Upper lobe of left lung (tissue), 4 donors: ENCODE data around the gene NRROS.

Source experiments
- POLR2A ChIP-seq, 4 donors: fragments of 450-650 bp; IDR thresholded peaks; one replicate each; pipeline ENCODE4 v1.5.1; 2016 to 2017; ENCODE audit warnings: antibody characterized with exemption in 4 of 4, mild to moderate bottlenecking in 2 of 4
- POLR2AphosphoS5 ChIP-seq, 2 donors: sonication (generic); formaldehyde crosslinking; IDR thresholded peaks; one replicate each; pipeline ENCODE4 v1.5.1; 2017; ENCODE audit warnings: antibody characterized with exemption in 2 of 2
- TF ChIP-seq, protein P1 (sequence below), 6 experiments: fragments of 450-650 bp in 4 of 6; fragments of 200-600 bp in 2 of 6; sonication (generic) in 2 of 6; IDR thresholded peaks; one replicate each; pipeline ENCODE4 v1.5.1; 2016 to 2019; ENCODE audit warnings: antibody characterized with exemption in 6 of 6

DNA sequence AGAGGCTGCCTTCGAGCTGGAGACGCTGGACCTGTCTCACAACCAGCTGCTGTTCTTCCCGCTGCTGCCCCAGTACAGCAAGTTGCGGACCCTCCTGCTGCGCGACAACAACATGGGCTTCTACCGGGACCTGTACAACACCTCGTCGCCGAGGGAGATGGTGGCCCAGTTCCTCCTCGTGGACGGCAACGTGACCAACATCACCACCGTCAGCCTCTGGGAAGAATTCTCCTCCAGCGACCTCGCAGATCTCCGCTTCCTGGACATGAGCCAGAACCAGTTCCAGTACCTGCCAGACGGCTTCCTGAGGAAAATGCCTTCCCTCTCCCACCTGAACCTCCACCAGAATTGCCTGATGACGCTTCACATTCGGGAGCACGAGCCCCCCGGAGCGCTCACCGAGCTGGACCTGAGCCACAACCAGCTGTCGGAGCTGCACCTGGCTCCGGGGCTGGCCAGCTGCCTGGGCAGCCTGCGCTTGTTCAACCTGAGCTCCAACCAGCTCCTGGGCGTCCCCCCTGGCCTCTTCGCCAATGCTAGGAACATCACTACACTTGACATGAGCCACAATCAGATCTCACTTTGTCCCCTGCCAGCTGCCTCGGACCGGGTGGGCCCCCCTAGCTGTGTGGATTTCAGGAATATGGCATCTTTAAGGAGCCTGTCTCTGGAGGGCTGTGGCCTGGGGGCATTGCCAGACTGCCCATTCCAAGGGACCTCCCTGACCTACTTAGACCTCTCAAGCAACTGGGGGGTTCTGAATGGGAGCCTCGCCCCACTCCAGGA, 21.1 kb downstream of the NRROS start:
- no peak for TF ChIP-seq POLR2AphosphoS5 (IDR thresholded peaks at IDR 0.05)
- TF ChIP-seq, protein P1, sequence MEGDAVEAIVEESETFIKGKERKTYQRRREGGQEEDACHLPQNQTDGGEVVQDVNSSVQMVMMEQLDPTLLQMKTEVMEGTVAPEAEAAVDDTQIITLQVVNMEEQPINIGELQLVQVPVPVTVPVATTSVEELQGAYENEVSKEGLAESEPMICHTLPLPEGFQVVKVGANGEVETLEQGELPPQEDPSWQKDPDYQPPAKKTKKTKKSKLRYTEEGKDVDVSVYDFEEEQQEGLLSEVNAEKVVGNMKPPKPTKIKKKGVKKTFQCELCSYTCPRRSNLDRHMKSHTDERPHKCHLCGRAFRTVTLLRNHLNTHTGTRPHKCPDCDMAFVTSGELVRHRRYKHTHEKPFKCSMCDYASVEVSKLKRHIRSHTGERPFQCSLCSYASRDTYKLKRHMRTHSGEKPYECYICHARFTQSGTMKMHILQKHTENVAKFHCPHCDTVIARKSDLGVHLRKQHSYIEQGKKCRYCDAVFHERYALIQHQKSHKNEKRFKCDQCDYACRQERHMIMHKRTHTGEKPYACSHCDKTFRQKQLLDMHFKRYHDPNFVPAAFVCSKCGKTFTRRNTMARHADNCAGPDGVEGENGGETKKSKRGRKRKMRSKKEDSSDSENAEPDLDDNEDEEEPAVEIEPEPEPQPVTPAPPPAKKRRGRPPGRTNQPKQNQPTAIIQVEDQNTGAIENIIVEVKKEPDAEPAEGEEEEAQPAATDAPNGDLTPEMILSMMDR (IDR thresholded peaks at IDR 0.05), result no peak
- no peak for TF ChIP-seq POLR2A (IDR thresholded peaks at IDR 0.05)
